Measurements from ENCODE around the gene LRRC17.

The LRRC17 gene

DNA sequence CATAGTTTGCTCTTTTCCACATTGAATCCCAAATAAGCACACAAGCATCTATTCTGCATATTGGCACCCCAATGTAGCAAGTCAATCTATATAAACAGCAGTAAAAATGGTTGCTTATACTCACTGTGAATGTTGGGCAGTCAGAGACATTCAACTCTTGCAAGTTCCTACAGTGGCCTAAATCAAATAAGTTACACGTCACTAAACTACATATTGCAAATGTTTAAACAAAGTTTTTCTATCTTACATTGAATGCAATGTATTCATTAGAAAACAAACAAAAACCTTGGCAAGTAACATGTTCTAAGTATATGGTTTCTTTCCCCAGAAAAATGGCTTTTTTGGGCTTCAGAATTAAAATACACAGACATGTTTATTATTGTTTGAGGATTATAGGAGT, 19.0 kb downstream of the LRRC17 start:
- in situ Hi-C loops (cut with HindIII; ENCODE audit: low pct_ligation_motif_present, low sequenced_read_pairs) = no loop called here
- Histone ChIP-seq H3K4me3 (ENCODE audit: low read depth, low read length) (no peak overlapping the region), H3K27me3 (replicated peaks) (no peaks in the 10 kb centered on the region), H3K27ac (no peak overlapping the region), H3K36me3 (replicated peaks) (peaks cover 32% of the 10 kb centered on the region)
- DNase-seq = no peak
- TF ChIP-seq, protein P1, sequence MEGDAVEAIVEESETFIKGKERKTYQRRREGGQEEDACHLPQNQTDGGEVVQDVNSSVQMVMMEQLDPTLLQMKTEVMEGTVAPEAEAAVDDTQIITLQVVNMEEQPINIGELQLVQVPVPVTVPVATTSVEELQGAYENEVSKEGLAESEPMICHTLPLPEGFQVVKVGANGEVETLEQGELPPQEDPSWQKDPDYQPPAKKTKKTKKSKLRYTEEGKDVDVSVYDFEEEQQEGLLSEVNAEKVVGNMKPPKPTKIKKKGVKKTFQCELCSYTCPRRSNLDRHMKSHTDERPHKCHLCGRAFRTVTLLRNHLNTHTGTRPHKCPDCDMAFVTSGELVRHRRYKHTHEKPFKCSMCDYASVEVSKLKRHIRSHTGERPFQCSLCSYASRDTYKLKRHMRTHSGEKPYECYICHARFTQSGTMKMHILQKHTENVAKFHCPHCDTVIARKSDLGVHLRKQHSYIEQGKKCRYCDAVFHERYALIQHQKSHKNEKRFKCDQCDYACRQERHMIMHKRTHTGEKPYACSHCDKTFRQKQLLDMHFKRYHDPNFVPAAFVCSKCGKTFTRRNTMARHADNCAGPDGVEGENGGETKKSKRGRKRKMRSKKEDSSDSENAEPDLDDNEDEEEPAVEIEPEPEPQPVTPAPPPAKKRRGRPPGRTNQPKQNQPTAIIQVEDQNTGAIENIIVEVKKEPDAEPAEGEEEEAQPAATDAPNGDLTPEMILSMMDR (IDR thresholded peaks at IDR 0.05; ENCODE audit: low read depth, low read length, missing control alignments) = no peak

DNA sequence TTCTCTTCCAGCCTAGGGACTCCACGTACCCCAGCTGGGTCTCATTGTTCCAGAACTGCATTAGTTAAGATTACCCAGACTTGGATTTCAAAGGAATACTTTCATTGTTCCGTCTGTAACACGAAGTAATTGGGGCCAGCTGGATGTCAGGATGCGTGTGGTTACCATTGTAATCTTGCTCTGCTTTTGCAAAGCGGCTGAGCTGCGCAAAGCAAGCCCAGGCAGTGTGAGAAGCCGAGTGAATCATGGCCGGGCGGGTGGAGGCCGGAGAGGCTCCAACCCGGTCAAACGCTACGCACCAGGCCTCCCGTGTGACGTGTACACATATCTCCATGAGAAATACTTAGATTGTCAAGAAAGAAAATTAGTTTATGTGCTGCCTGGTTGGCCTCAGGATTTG, 21.0 kb downstream of the LRRC17 start:
- in situ Hi-C loops (cut with HindIII; ENCODE audit: low pct_ligation_motif_present, low sequenced_read_pairs) = no loop called here
- DNase-seq = peak; percentile 87
- TF ChIP-seq, protein P1 (IDR thresholded peaks at IDR 0.05; ENCODE audit: low read depth, low read length, missing control alignments) = no peak
- no peak overlapping the region for H3K4me3 ChIP-seq (ENCODE audit: low read depth, low read length)
- H3K27me3 ChIP-seq (replicated peaks) = no peaks in the 10 kb centered on the region
- H3K36me3 ChIP-seq (replicated peaks) = peaks cover 35% of the 10 kb centered on the region
- peak overlapping the region; percentile 85 for H3K27ac ChIP-seq

DNA sequence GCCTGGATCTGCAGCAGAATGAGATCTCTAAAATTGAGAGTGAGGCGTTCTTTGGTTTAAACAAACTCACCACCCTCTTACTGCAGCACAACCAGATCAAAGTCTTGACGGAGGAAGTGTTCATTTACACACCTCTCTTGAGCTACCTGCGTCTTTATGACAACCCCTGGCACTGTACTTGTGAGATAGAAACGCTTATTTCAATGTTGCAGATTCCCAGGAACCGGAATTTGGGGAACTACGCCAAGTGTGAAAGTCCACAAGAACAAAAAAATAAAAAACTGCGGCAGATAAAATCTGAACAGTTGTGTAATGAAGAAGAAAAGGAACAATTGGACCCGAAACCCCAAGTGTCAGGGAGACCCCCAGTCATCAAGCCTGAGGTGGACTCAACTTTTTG, 21.4 kb downstream of the LRRC17 start:
- DNase-seq = no peak
- Histone ChIP-seq H3K36me3 (replicated peaks) (peaks cover 39% of the 10 kb centered on the region), H3K27ac (peak overlapping the region; percentile 85), H3K27me3 (replicated peaks) (no peaks in the 10 kb centered on the region), H3K4me3 (ENCODE audit: low read depth, low read length) (no peak overlapping the region)
- TF ChIP-seq, protein P1 (IDR thresholded peaks at IDR 0.05; ENCODE audit: low read depth, low read length, missing control alignments) = no peak
- in situ Hi-C loops (cut with HindIII; ENCODE audit: low pct_ligation_motif_present, low sequenced_read_pairs) = no loop called here

DNA sequence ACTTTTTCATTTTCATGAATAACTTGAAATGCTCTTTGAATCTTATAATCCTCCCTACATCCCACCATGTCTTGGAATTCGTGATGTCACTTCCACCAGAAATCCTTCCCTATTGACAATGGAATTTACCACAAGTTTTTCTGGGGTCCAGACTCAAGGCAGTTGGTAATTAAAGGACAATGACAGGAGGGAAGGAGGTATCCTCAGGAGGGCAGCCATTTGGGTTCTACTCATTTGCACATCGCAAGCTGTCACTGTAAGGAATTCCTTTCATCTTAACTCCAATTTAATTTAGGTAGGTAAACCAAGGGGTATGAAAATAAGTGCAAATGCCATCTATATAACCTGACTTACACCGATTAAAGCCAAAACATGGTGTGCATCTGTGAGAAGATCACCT, 21.9 kb downstream of the LRRC17 start:
- TF ChIP-seq, protein P1 (IDR thresholded peaks at IDR 0.05; ENCODE audit: low read depth, low read length, missing control alignments) = no peak
- Histone ChIP-seq H3K4me3 (ENCODE audit: low read depth, low read length) (no peak overlapping the region), H3K36me3 (replicated peaks) (peaks cover 43% of the 10 kb centered on the region), H3K27me3 (replicated peaks) (no peaks in the 10 kb centered on the region), H3K27ac (peak overlapping the region; percentile 85)
- in situ Hi-C loops (cut with HindIII; ENCODE audit: low pct_ligation_motif_present, low sequenced_read_pairs) = no loop called here
- DNase-seq = no peak

DNA sequence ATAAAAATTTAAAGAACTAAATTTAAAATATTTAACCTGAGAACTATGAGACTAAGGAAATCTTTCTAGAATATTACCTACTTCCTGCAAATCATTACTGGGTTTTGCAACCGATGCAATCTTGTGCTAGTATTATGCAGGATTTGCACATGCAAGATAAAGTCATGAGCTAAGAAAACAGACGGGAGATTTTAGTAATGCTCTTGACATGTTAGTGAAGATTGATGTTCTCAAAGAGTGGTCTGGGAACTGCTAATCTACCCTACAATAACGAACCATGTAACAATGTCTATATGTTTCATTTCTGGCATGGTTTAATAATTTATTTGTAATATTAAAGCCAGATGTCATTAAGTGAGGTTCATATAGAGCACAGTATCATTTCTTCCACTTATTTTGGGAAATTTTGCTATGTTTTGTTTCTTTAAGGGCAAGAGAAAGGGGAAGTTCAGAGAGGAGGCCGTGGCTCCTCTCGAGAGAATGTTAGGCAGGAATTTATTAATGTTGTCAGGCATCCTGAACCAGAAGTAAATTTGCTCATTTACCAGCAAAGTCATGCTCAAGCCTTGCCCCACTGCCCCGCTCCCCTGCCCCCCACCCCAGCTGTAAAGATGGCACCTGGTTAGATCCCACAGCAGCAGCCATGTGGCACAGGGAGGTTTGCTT, 22.8 kb downstream of the LRRC17 start:
- no peak overlapping the region for H3K4me3 ChIP-seq (ENCODE audit: low read depth, low read length)
- in situ Hi-C loops (cut with HindIII; ENCODE audit: low pct_ligation_motif_present, low sequenced_read_pairs) = no loop called here
- H3K27ac ChIP-seq = peak overlapping the region; percentile 25
- H3K27me3 ChIP-seq (replicated peaks) = no peaks in the 10 kb centered on the region
- TF ChIP-seq, protein P1 (IDR thresholded peaks at IDR 0.05; ENCODE audit: low read depth, low read length, missing control alignments) = no peak
- H3K36me3 ChIP-seq (replicated peaks) = peaks cover 52% of the 10 kb centered on the region
- DNase-seq = no peak

DNA sequence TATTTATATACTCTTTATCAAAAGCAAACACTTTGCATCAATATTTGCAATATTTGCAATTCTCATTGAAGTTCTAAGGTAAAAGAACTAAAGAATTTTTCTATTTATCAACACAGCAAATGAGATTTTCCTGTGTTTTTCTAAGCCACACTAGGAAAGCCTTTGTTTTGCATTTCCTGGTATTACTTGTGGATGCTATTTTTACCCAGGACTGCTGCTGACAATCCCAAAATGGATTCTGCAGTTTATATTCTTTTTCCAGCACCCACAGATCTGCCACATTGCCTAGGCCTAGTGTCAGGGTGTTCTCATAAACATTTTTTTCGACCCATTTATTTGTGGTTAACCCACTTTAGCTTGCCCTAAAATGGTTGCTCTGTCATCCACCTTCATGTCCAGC, 25.9 kb downstream of the LRRC17 start:
- H3K36me3 ChIP-seq (replicated peaks) = peaks cover 57% of the 10 kb centered on the region
- no peak for DNase-seq
- H3K27ac ChIP-seq = no peak overlapping the region
- in situ Hi-C loops (cut with HindIII; ENCODE audit: low pct_ligation_motif_present, low sequenced_read_pairs) = no loop called here
- no peaks in the 10 kb centered on the region for H3K27me3 ChIP-seq (replicated peaks)
- no peak overlapping the region for H3K4me3 ChIP-seq (ENCODE audit: low read depth, low read length)
- TF ChIP-seq, protein P1 (IDR thresholded peaks at IDR 0.05; ENCODE audit: low read depth, low read length, missing control alignments) = no peak

Data from brain microvascular endothelial cell (primary cell).